Measurements from ENCODE around the gene F12.
A peak's percentile ranks its signal among the peaks of the same experiment; 100 is the strongest.
"Not testable (repeated sequence)": the region's sequence is repeated elsewhere in the genome, so short reads cannot be mapped to it uniquely, and the experiment has no call there.

The F12 gene

GRCh38 chr5:177425196-177425800 lies 15.9 kb upstream of the F12 start:
- Histone ChIP-seq H3K36me3 (ENCODE audit: insufficient read depth, low read length) (no peaks in the 10 kb centered on the region), H3K27me3 (ENCODE audit: insufficient read depth, low read length) (no peaks in the 10 kb centered on the region), H3K4me1 (ENCODE audit: insufficient read depth, low read length) (peaks cover 18% of the 10 kb centered on the region), H3K9me3 (ENCODE audit: low read length) (no peaks in the 10 kb centered on the region), H3K4me3 (ENCODE audit: low read length) (peak overlapping the region; percentile 61), H2AFZ (ENCODE audit: low read depth, low read length) (peak overlapping the region; percentile 39)

GRCh38 chr5:177423671-177424070 lies 14.3 kb upstream of the F12 start:
- H3K36me3 ChIP-seq (ENCODE audit: insufficient read depth, low read length): no peaks in the 10 kb centered on the region
- no peaks in the 10 kb centered on the region for H3K27me3 ChIP-seq (ENCODE audit: insufficient read depth, low read length)
- no peaks in the 10 kb centered on the region for H3K9me3 ChIP-seq (ENCODE audit: low read length)
- no peak overlapping the region for H2AFZ ChIP-seq (ENCODE audit: low read depth, low read length)
- H3K4me1 ChIP-seq (ENCODE audit: insufficient read depth, low read length): peaks cover 18% of the 10 kb centered on the region
- H3K4me3 ChIP-seq (ENCODE audit: low read length): no peak overlapping the region

- no peak overlapping the region for H2AFZ ChIP-seq (ENCODE audit: low read depth, low read length)
- H3K27me3 ChIP-seq (ENCODE audit: insufficient read depth, low read length): peaks cover 3% of the 10 kb centered on the region
- no peaks in the 10 kb centered on the region for H3K36me3 ChIP-seq (ENCODE audit: insufficient read depth, low read length)
- H3K4me3 ChIP-seq (ENCODE audit: low read length): no peak overlapping the region
- H3K9me3 ChIP-seq (ENCODE audit: low read length): no peaks in the 10 kb centered on the region
- H3K4me1 ChIP-seq (ENCODE audit: insufficient read depth, low read length): peaks cover 6% of the 10 kb centered on the region
Measured at GRCh38 chr5:177421062-177421798, 11.9 kb upstream of the F12 start.

GRCh38 chr5:177420472-177420871 lies 11.1 kb upstream of the F12 start:
- H3K4me1 ChIP-seq (ENCODE audit: insufficient read depth, low read length); H2AFZ ChIP-seq (ENCODE audit: low read depth, low read length); H3K4me3 ChIP-seq (ENCODE audit: low read length); H3K27me3 ChIP-seq (ENCODE audit: insufficient read depth, low read length); H3K36me3 ChIP-seq (ENCODE audit: insufficient read depth, low read length); H3K9me3 ChIP-seq (ENCODE audit: low read length): not testable (repeated sequence)

- Histone ChIP-seq H3K36me3 (ENCODE audit: insufficient read depth, low read length) (no peaks in the 10 kb centered on the region), H3K4me1 (ENCODE audit: insufficient read depth, low read length) (no peaks in the 10 kb centered on the region), H3K9me3 (ENCODE audit: low read length) (no peaks in the 10 kb centered on the region), H3K4me3 (ENCODE audit: low read length) (no peak overlapping the region), H2AFZ (ENCODE audit: low read depth, low read length) (no peak overlapping the region), H3K27me3 (ENCODE audit: insufficient read depth, low read length) (peaks cover 3% of the 10 kb centered on the region)
Measured at GRCh38 chr5:177419046-177419445, 9.7 kb upstream of the F12 start.

GRCh38 chr5:177417081-177417480 lies 7.7 kb upstream of the F12 start:
- not testable (repeated sequence) for H3K27me3 ChIP-seq (ENCODE audit: insufficient read depth, low read length); H3K36me3 ChIP-seq (ENCODE audit: insufficient read depth, low read length); H3K4me1 ChIP-seq (ENCODE audit: insufficient read depth, low read length); H3K9me3 ChIP-seq (ENCODE audit: low read length); H3K4me3 ChIP-seq (ENCODE audit: low read length); H2AFZ ChIP-seq (ENCODE audit: low read depth, low read length)

- peaks cover 3% of the 10 kb centered on the region for H3K27me3 ChIP-seq (ENCODE audit: insufficient read depth, low read length)
- no peaks in the 10 kb centered on the region for H3K36me3 ChIP-seq (ENCODE audit: insufficient read depth, low read length)
- H3K4me1 ChIP-seq (ENCODE audit: insufficient read depth, low read length): no peaks in the 10 kb centered on the region
- no peak overlapping the region for H3K4me3 ChIP-seq (ENCODE audit: low read length)
- H3K9me3 ChIP-seq (ENCODE audit: low read length): no peaks in the 10 kb centered on the region
- H2AFZ ChIP-seq (ENCODE audit: low read depth, low read length): no peak overlapping the region
Measured at GRCh38 chr5:177414481-177414880, 5.1 kb upstream of the F12 start.

GRCh38 chr5:177412603-177413233 lies 3.4 kb upstream of the F12 start:
- Histone ChIP-seq H3K27me3 (ENCODE audit: insufficient read depth, low read length) (peaks cover 4% of the 10 kb centered on the region), H3K36me3 (ENCODE audit: insufficient read depth, low read length) (no peaks in the 10 kb centered on the region), H2AFZ (ENCODE audit: low read depth, low read length) (no peak overlapping the region), H3K9me3 (ENCODE audit: low read length) (no peaks in the 10 kb centered on the region), H3K4me1 (ENCODE audit: insufficient read depth, low read length) (no peaks in the 10 kb centered on the region), H3K4me3 (ENCODE audit: low read length) (no peak overlapping the region)

GRCh38 chr5:177410575-177410974 lies 1.2 kb upstream of the F12 start:
- H3K36me3 ChIP-seq (ENCODE audit: insufficient read depth, low read length): no peaks in the 10 kb centered on the region
- no peak overlapping the region for H3K4me3 ChIP-seq (ENCODE audit: low read length)
- H3K27me3 ChIP-seq (ENCODE audit: insufficient read depth, low read length): peaks cover 5% of the 10 kb centered on the region
- H2AFZ ChIP-seq (ENCODE audit: low read depth, low read length): no peak overlapping the region
- no peaks in the 10 kb centered on the region for H3K9me3 ChIP-seq (ENCODE audit: low read length)
- H3K4me1 ChIP-seq (ENCODE audit: insufficient read depth, low read length): no peaks in the 10 kb centered on the region

GRCh38 chr5:177405805-177406204 lies 3.6 kb downstream of the F12 start:
- H2AFZ ChIP-seq (ENCODE audit: low read depth, low read length): no peak overlapping the region
- no peak overlapping the region for H3K4me3 ChIP-seq (ENCODE audit: low read length)
- H3K27me3 ChIP-seq (ENCODE audit: insufficient read depth, low read length): peaks cover 43% of the 10 kb centered on the region
- H3K4me1 ChIP-seq (ENCODE audit: insufficient read depth, low read length): peaks cover 19% of the 10 kb centered on the region
- no peaks in the 10 kb centered on the region for H3K9me3 ChIP-seq (ENCODE audit: low read length)
- H3K36me3 ChIP-seq (ENCODE audit: insufficient read depth, low read length): no peaks in the 10 kb centered on the region

GRCh38 chr5:177405312-177405711 lies 4.1 kb downstream of the F12 start:
- peaks cover 19% of the 10 kb centered on the region for H3K4me1 ChIP-seq (ENCODE audit: insufficient read depth, low read length)
- no peaks in the 10 kb centered on the region for H3K36me3 ChIP-seq (ENCODE audit: insufficient read depth, low read length)
- no peaks in the 10 kb centered on the region for H3K9me3 ChIP-seq (ENCODE audit: low read length)
- H3K4me3 ChIP-seq (ENCODE audit: low read length): no peak overlapping the region
- peaks cover 46% of the 10 kb centered on the region for H3K27me3 ChIP-seq (ENCODE audit: insufficient read depth, low read length)
- H2AFZ ChIP-seq (ENCODE audit: low read depth, low read length): no peak overlapping the region

GRCh38 chr5:177404641-177405179 lies 4.7 kb downstream of the F12 start:
- no peaks in the 10 kb centered on the region for H3K36me3 ChIP-seq (ENCODE audit: insufficient read depth, low read length)
- no peaks in the 10 kb centered on the region for H3K9me3 ChIP-seq (ENCODE audit: low read length)
- peak overlapping the region; percentile 37 for H3K4me3 ChIP-seq (ENCODE audit: low read length)
- H2AFZ ChIP-seq (ENCODE audit: low read depth, low read length): peak overlapping the region; percentile 55
- H3K27me3 ChIP-seq (ENCODE audit: insufficient read depth, low read length): peaks cover 47% of the 10 kb centered on the region
- H3K4me1 ChIP-seq (ENCODE audit: insufficient read depth, low read length): peaks cover 19% of the 10 kb centered on the region

All from neuron (in vitro differentiated cells).